HG02840 (cell line): ENCODE results near the gene EDA.
"Not testable (repeated sequence)": the region's sequence is repeated elsewhere in the genome, so short reads cannot be mapped to it uniquely, and the experiment has no call there.

Experiments used
- ATAC-seq: cut with Tn5 transposase; IDR thresholded peaks from one replicate; pipeline ENCODE4 v1.9.1; 2021; ENCODE audit warnings: mild to moderate bottlenecking, moderate library complexity, moderate number of reproducible peaks; ENCODE audit not compliant: unreplicated experiment, low FRiP score

EDA gene

GRCh38 chrX:69919749-69920148 lies 303.8 kb downstream of the EDA start:
- no peak for ATAC-seq

- ATAC-seq = no peak
Measured at GRCh38 chrX:69932323-69932722, 316.4 kb downstream of the EDA start.

GRCh38 chrX:69948276-69948797 lies 332.4 kb downstream of the EDA start:
- no peak for ATAC-seq

GRCh38 chrX:69951753-69952152 lies 335.8 kb downstream of the EDA start:
- no peak for ATAC-seq

GRCh38 chrX:69959712-69960111 lies 343.8 kb downstream of the EDA start:
- ATAC-seq = no peak

GRCh38 chrX:69961365-69962072 lies 345.6 kb downstream of the EDA start:
- ATAC-seq = no peak

GRCh38 chrX:69968950-69969349 lies 353.0 kb downstream of the EDA start:
- no peak for ATAC-seq

GRCh38 chrX:69969460-69969859 lies 353.5 kb downstream of the EDA start:
- no peak for ATAC-seq

- ATAC-seq = no peak
Measured at GRCh38 chrX:69987691-69988090, 371.8 kb downstream of the EDA start.

- no peak for ATAC-seq
Measured at GRCh38 chrX:69988955-69989394, 373.1 kb downstream of the EDA start.

- no peak for ATAC-seq
Measured at GRCh38 chrX:69991685-69992084, 375.8 kb downstream of the EDA start.

- no peak for ATAC-seq
Measured at GRCh38 chrX:69993494-69993893, 377.6 kb downstream of the EDA start.

- no peak for ATAC-seq
Measured at GRCh38 chrX:69995362-69996112, 379.6 kb downstream of the EDA start.

- no peak for ATAC-seq
Measured at GRCh38 chrX:69996113-69996468, 380.2 kb downstream of the EDA start.

- not testable (repeated sequence) for ATAC-seq
Measured at GRCh38 chrX:69998299-69998698, 382.4 kb downstream of the EDA start.

GRCh38 chrX:70001269-70001668 lies 385.4 kb downstream of the EDA start:
- ATAC-seq = no peak

GRCh38 chrX:70001708-70002341 lies 385.9 kb downstream of the EDA start:
- no peak for ATAC-seq

GRCh38 chrX:70007946-70008345 lies 392.0 kb downstream of the EDA start:
- no peak for ATAC-seq

GRCh38 chrX:70009049-70009448 lies 393.1 kb downstream of the EDA start:
- no peak for ATAC-seq

GRCh38 chrX:70009970-70010369 lies 394.1 kb downstream of the EDA start:
- no peak for ATAC-seq

- ATAC-seq = no peak
Measured at GRCh38 chrX:70012756-70013155, 396.8 kb downstream of the EDA start.
